WERI-Rb-1 (cell line): ENCODE data around the gene ANKS1A.
"Not testable (repeated sequence)": the region's sequence is repeated elsewhere in the genome, so short reads cannot be mapped to it uniquely, and the experiment has no call there.

ENCODE experiments used
- DNase-seq: peaks from one replicate; pipeline ENCODE4 v3.0.0-alpha.2; 2020
- H3K27ac ChIP-seq: fragments of 250-450 bp; sonication (Bioruptor Pico); 2 replicates; pipeline ENCODE4 v1.5.1; 2020; ENCODE audit warnings: mild to moderate bottlenecking, moderate library complexity
- H3K27me3 ChIP-seq: fragments of 250-450 bp; sonication (Bioruptor Pico); 2 replicates; pipeline ENCODE4 v1.5.1; 2021; ENCODE audit warnings: mild to moderate bottlenecking, low read depth, moderate library complexity; ENCODE audit not compliant: insufficient read depth, severe bottlenecking
- H3K36me3 ChIP-seq: fragments of 250-450 bp; sonication (Bioruptor Pico); 2 replicates; pipeline ENCODE4 v1.5.1; 2020; ENCODE audit warnings: mild to moderate bottlenecking, moderate library complexity
- H3K4me3 ChIP-seq: 2 replicates; pipeline ENCODE4 v1.5.1; 2011; ENCODE audit warnings: low read depth, mild to moderate bottlenecking, control low read depth, low read length
- H3K9me3 ChIP-seq: fragments of 250-450 bp; sonication (Bioruptor Pico); 2 replicates; pipeline ENCODE4 v1.5.1; 2021; ENCODE audit warnings: mild to moderate bottlenecking, moderate library complexity; ENCODE audit not compliant: severe bottlenecking
- TF ChIP-seq, protein P1 (sequence below): IDR thresholded peaks from 2 replicates; pipeline ENCODE4 v1.5.1; 2011; ENCODE audit warnings: low read depth, mild to moderate bottlenecking, control low read depth, inconsistent platforms, low read length

The ANKS1A gene

DNA sequence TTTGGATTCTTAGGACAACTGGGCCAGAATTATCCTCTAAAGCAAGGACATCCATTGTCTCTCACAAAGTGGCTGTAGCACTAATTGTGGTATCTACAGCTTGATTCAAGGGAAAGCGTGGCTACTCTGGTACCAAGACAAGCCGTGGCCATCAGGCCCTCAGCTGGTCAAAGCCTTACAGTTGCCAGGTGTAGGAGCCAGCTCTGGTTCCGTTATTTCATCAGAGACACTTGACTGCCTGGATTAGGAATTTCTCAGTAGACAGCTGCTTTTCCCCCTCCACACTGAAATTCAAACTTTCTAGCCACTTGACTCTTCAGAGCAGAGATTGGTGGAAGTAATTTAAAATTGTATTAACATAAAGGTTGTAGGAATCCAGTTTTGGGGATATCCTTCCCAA is 104.2 kb downstream of the ANKS1A start:
- Histone ChIP-seq H3K9me3 (no peaks in the 10 kb centered on the region), H3K27ac (no peak overlapping the region), H3K36me3 (peaks cover 52% of the 10 kb centered on the region), H3K4me3 (no peak overlapping the region), H3K27me3 (no peaks in the 10 kb centered on the region)
- TF ChIP-seq, protein P1, sequence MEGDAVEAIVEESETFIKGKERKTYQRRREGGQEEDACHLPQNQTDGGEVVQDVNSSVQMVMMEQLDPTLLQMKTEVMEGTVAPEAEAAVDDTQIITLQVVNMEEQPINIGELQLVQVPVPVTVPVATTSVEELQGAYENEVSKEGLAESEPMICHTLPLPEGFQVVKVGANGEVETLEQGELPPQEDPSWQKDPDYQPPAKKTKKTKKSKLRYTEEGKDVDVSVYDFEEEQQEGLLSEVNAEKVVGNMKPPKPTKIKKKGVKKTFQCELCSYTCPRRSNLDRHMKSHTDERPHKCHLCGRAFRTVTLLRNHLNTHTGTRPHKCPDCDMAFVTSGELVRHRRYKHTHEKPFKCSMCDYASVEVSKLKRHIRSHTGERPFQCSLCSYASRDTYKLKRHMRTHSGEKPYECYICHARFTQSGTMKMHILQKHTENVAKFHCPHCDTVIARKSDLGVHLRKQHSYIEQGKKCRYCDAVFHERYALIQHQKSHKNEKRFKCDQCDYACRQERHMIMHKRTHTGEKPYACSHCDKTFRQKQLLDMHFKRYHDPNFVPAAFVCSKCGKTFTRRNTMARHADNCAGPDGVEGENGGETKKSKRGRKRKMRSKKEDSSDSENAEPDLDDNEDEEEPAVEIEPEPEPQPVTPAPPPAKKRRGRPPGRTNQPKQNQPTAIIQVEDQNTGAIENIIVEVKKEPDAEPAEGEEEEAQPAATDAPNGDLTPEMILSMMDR: no peak
- DNase-seq: no peak

DNA sequence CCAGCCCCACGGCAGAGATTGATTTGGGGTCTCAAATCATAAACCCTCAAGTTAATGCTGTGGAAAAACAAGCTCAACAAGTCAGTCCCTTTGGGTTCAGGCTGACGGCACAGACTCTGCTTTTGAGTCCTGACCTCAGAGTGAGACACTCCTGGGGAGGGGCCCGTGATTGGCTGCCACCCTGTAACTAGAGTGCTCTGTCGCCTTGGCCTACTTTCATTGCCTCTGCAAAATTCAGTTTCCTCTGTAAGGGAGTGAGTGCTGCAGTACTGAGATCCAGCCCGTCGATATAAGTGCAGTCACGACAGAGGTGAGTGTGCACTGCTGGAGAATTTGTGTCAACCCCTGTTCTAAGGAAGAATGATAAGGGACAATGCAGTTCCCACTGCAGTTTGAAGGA is 105.6 kb downstream of the ANKS1A start:
- Histone ChIP-seq H3K36me3 (peaks cover 41% of the 10 kb centered on the region), H3K4me3 (no peak overlapping the region)
- no peak for DNase-seq

DNA sequence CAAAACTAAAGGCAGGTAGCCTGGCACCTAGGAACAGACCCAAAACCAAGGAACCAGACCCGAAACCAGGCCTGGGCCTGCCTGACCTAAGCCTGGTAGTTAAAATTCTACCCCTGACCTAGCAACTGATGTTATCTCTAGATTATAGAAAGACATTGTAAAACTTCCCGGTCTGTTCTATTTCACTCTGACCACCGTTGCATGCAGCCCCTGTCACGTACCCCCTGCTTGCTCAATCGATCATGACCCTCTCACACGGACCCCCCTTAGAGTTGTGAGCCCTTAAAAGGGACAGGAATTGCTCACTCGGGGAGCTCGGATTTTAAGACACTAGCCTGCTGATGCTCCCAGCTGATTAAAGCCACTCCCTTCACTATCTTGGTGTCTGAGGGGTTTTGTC is 109.4 kb downstream of the ANKS1A start:
- not testable (repeated sequence) for H3K27me3 ChIP-seq, H3K4me3 ChIP-seq, H3K27ac ChIP-seq, DNase-seq, H3K9me3 ChIP-seq
- peaks cover 14% of the 10 kb centered on the region for H3K36me3 ChIP-seq

More for the DNA sequence above, 105.6 kb downstream of the ANKS1A start:
- no peaks in the 10 kb centered on the region for H3K27me3 ChIP-seq
- H3K27ac ChIP-seq: no peak overlapping the region
- H3K9me3 ChIP-seq: no peaks in the 10 kb centered on the region
- TF ChIP-seq, protein P1: no peak

DNA sequence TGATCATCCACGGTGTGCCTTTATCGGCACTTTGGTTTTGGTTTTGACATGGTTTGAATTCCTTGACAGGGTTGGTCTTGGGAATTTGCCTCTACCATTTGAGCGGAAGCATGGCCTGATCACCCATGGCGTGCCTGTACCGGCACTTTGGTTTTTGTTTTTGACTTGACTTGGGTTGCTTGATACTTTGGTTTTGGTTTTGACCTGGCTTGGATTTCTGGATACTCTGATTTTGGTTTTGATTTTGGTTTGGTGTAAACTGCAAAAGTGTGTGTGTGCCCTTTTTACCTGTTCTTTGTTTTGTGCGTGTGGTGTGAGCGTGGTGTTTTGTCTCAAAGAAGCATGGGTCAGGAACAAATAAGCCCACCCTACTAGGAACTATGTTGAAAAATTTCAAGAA is 110.1 kb downstream of the ANKS1A start:
- DNase-seq, H3K27me3 ChIP-seq, H3K9me3 ChIP-seq, H3K27ac ChIP-seq, H3K4me3 ChIP-seq: not testable (repeated sequence)
- peaks cover 12% of the 10 kb centered on the region for H3K36me3 ChIP-seq

DNA sequence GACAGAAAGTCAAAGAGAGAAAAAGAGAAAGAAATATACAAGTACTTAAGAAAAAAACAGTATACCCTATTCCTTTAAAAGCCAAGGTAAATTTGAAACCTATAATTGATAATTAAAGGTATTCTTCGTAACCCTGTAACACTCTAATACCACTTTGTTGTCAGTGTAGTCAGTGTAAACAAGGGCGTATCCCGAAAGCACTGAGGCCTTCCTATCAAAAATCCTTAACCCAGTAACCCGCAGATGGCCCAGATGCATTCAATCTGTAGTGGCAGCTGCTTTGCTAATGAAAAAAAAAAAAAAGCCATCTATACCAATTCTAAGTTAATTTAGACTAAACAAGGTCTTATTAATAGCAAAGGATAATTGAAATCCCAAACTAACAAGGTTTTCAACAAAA is 110.9 kb downstream of the ANKS1A start:
- not testable (repeated sequence) for H3K9me3 ChIP-seq, H3K27ac ChIP-seq, H3K4me3 ChIP-seq, H3K36me3 ChIP-seq, H3K27me3 ChIP-seq, DNase-seq

DNA sequence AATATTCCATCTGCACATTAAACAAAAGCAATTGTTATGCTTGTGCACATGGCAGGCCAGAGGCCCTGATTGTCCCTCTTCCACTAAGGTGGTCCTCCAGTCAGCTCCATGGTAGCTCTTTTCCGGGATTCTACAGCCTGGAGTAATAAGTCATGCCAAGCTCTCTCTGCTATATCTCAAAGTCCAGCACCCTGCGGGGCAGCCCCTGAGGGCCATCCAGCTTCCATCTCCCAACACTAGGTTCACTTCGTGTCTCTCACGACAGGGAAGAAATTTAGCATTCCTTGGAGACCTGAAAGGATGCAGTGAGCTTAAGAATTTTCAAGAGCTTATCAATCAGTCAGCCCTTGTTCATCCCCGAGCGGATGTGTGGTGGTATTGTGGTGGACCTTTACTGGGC is 112.3 kb downstream of the ANKS1A start:
- H3K36me3 ChIP-seq, DNase-seq, H3K4me3 ChIP-seq, H3K27ac ChIP-seq, H3K9me3 ChIP-seq, H3K27me3 ChIP-seq: not testable (repeated sequence)

DNA sequence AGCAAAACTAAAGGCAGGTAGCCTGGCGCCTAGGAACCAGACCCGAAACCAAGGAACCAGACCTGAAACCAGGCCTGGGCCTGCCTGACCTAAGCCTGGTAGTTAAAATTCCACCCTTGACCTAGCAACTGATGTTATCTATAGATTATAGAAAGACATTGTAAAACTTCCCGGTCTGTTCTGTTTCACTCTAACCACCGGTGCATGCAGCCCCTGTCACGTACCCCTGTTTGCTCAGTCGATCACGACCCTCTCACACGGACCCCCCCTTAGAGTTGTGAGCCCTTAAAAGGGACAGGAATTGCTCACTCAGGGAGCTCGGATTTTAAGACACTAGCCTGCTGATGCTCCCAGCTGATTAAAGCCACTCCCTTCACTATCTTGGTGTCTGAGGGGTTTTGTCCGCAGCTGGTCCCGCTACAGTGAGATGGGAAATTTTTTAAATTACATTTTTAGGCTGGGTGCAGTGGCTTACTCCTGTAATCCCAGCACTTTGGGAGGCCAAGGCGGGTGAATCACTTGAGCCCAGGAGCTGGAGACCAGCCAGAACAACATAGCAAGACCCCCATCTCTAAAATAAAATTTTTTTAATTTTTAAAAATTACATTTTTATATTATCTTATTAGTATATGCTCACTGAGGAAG is 115.0 kb downstream of the ANKS1A start:
- H3K36me3 ChIP-seq, H3K9me3 ChIP-seq, DNase-seq, H3K27me3 ChIP-seq, H3K4me3 ChIP-seq, H3K27ac ChIP-seq: not testable (repeated sequence)

DNA sequence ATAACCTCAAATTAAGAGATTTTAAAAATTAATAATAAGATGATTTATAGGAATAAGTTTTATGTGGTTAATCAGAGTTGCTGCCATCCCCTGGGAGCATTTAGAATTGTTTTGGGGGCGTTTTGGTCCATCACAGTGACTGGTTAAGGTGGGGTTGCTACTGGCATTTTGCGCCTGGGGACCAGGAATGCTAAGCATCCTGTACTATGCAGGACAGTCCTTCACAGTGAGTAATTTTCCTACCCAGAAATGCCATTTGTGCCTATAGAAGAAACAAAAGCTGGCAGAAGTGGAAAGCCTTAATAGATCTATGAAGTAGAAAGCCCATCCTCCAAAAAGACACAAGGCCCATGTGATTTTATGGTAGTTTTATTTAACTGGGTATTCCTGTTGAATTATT is 118.0 kb downstream of the ANKS1A start:
- TF ChIP-seq, protein P1: no peak
- no peak for DNase-seq
- Histone ChIP-seq H3K9me3 (no peaks in the 10 kb centered on the region), H3K27me3 (no peaks in the 10 kb centered on the region), H3K36me3 (no peaks in the 10 kb centered on the region), H3K4me3 (no peak overlapping the region), H3K27ac (no peak overlapping the region)
